Mesothelial cell of epicardium (in vitro differentiated cells): ENCODE data around the gene RIPOR3. TPM values are rescaled to one million over a fixed set of nuclear protein-coding genes. Genes with fewer than 3 reads are reported as not detected.

Experiments
- DNase-seq, 2 experiments: peaks; one replicate each; pipeline ENCODE4 v3.0.0; 2021; ENCODE audit warnings: low spot score in 2 of 2; ENCODE audit not compliant: unreplicated experiment in 2 of 2
- H3K27ac Mint-ChIP-seq: 2 replicates; pipeline ENCODE4 v1.8.0; 2021; ENCODE audit warnings: mixed read lengths
- H3K27me3 Mint-ChIP-seq: 2 replicates; pipeline ENCODE4 v1.8.0; 2021; ENCODE audit warnings: low read depth, mixed read lengths
- H3K36me3 Mint-ChIP-seq: 2 replicates; pipeline ENCODE4 v1.8.0; 2021; ENCODE audit warnings: mixed read lengths
- H3K4me1 Mint-ChIP-seq: 2 replicates; pipeline ENCODE4 v1.8.0; 2021; ENCODE audit warnings: mixed read lengths
- H3K4me3 Mint-ChIP-seq: 2 replicates; pipeline ENCODE4 v1.8.0; 2021; ENCODE audit warnings: mild to moderate bottlenecking, moderate library complexity, mixed read lengths
- H3K9me3 Mint-ChIP-seq: 2 replicates; pipeline ENCODE4 v1.8.0; 2021; ENCODE audit warnings: mixed read lengths
- CTCF ChIP-seq: fragments of 200-600 bp; sonication (generic); IDR thresholded peaks from one replicate; pipeline ENCODE4 v1.5.0; 2021; ENCODE audit warnings: antibody characterized with exemption; ENCODE audit not compliant: unreplicated experiment
- total RNA-seq: library from RNA; stranded (reverse); gene quantifications from 3 replicates; pipeline ENCODE4 v1.2.1, GENCODE V29; 2021

The RIPOR3 gene
- total RNA-seq, 1 donor from 2014 or later: 18.8 TPM

GRCh38 chr20:50720582-50720981 lies 29.2 kb upstream of the RIPOR3 start:
- Mint-ChIP-seq H3K4me1 (peaks cover 23% of the 10 kb centered on the region), H3K36me3 (no peaks in the 10 kb centered on the region), H3K27me3 (no peaks in the 10 kb centered on the region), H3K9me3 (no peaks in the 10 kb centered on the region), H3K4me3 (no peak overlapping the region), H3K27ac (no peak overlapping the region)
- no peak for DNase-seq
- peak; percentile 45 for TF ChIP-seq CTCF

- Mint-ChIP-seq H3K9me3 (no peaks in the 10 kb centered on the region), H3K36me3 (no peaks in the 10 kb centered on the region), H3K4me1 (peaks cover 23% of the 10 kb centered on the region), H3K27ac (peak overlapping the region; percentile 8), H3K27me3 (no peaks in the 10 kb centered on the region), H3K4me3 (no peak overlapping the region)
- TF ChIP-seq CTCF: no peak
- DNase-seq: no peak
These were observed 28.7 kb upstream of the RIPOR3 start for GRCh38 chr20:50720026-50720425.

DNA sequence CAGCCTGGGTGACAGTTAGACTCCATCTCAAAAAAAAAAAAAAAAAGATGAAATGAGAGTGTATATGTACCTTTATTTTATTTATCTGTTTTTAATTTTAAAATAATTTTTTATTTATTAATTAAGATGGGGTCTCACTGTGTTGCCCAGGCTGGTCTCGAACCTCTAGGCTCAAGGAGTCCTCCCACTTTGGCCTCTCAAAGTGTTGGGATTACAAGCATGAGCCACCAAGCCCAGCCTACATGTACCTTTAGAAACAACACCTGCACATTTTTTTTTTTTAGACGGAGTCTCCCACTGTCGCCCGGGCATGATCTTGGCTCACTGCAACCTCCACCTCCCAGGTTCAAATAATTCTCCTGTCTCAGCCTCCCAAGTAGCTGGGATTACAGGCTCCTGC lies 28.0 kb upstream of the RIPOR3 start:
- H3K27ac Mint-ChIP-seq: no peak overlapping the region
- H3K4me1 Mint-ChIP-seq: peaks cover 23% of the 10 kb centered on the region
- no peaks in the 10 kb centered on the region for H3K27me3 Mint-ChIP-seq
- TF ChIP-seq CTCF: no peak
- H3K4me3 Mint-ChIP-seq: no peak overlapping the region
- no peak for DNase-seq
- no peaks in the 10 kb centered on the region for H3K36me3 Mint-ChIP-seq
- H3K9me3 Mint-ChIP-seq: no peaks in the 10 kb centered on the region

- Mint-ChIP-seq H3K27ac (peak overlapping the region; percentile 88), H3K9me3 (no peaks in the 10 kb centered on the region), H3K27me3 (no peaks in the 10 kb centered on the region), H3K4me3 (no peak overlapping the region), H3K36me3 (no peaks in the 10 kb centered on the region), H3K4me1 (peaks cover 30% of the 10 kb centered on the region)
- DNase-seq: no peak
- no peak for TF ChIP-seq CTCF
These were observed 26.8 kb upstream of the RIPOR3 start for GRCh38 chr20:50717974-50718761.

DNA sequence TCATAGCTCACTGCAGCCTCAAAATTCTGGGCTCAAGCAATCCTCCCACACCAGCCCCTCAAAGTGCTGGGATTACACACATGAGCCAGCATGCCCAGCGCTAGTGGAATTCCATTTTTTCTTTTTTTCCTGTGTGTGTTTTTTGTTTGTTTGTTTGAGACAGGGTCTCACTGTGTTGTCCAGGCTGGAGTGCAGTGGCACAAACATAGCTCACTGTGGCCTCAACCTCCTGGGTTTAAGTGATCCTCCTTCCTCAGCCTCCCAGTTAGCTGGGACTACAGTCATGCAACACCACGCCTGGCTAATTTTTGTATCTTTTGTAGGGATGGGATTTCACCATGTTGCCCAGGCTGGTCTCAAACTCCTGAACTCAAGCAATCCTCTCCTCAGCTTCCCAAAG lies 26.0 kb upstream of the RIPOR3 start:
- peaks cover 32% of the 10 kb centered on the region for H3K4me1 Mint-ChIP-seq
- H3K9me3 Mint-ChIP-seq: no peaks in the 10 kb centered on the region
- no peak for TF ChIP-seq CTCF
- no peak overlapping the region for H3K27ac Mint-ChIP-seq
- no peaks in the 10 kb centered on the region for H3K27me3 Mint-ChIP-seq
- DNase-seq: no peak
- no peak overlapping the region for H3K4me3 Mint-ChIP-seq
- H3K36me3 Mint-ChIP-seq: no peaks in the 10 kb centered on the region
